ENCODE data around the gene COMMD10. TPM values are rescaled to one million over a fixed set of nuclear protein-coding genes. Genes with fewer than 3 reads are reported as not detected.

COMMD10 gene
- total and polyA plus RNA-seq, 4 donors, result 17.2 to 66.0 (median 24.7) TPM

DNA sequence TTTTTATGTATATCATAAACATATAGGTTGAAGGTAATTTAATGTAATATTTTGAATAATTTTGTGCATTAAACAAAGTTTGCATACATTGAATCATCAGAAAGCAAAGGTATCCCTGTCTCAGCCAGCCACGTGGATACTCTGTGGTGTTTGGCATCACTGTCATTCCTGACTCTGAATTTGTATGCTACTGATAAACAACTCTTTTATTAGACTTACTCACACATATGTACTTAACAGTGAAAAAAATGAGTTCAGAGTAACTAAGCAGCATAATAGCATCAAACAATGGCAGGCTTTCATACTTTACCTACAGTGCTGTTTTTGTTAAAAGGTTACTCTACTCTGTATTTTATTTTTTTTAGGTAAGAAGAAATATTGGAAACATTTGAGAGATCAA lies 171.9 kb downstream of the COMMD10 start:
- Histone ChIP-seq H3K9ac (ENCODE audit: insufficient read depth in 1 of 2, low read length in 2 of 2) (no peak overlapping the region), H3K36me3 (ENCODE audit: control insufficient read depth in 4 of 4, insufficient read depth in 4 of 4, low read length in 4 of 4) (no peaks in the 10 kb centered on the region), H3K9me3 (ENCODE audit: control insufficient read depth in 4 of 4, insufficient read depth in 3 of 4, low read length in 3 of 4) (no peaks in the 10 kb centered on the region), H3K27me3 (ENCODE audit: control insufficient read depth in 3 of 3, insufficient read depth in 3 of 3, low read length in 2 of 3) (peaks cover 0 to 2% (median 0%) of the 10 kb centered on the region in 3 donors), H3K4me1 (ENCODE audit: control insufficient read depth in 5 of 5, insufficient read depth in 5 of 5, low read length in 5 of 5) (no peaks in the 10 kb centered on the region), H3K4me3 (no peak overlapping the region), H3K27ac (ENCODE audit: low read depth in 1 of 2, low read length in 1 of 2) (no peak overlapping the region)
- WGBS, 2 donors, result 82 to 98% methylated on average over 1 of the region's 1 CpG
- DNase-seq, result no peak
- TF ChIP-seq, protein P1, sequence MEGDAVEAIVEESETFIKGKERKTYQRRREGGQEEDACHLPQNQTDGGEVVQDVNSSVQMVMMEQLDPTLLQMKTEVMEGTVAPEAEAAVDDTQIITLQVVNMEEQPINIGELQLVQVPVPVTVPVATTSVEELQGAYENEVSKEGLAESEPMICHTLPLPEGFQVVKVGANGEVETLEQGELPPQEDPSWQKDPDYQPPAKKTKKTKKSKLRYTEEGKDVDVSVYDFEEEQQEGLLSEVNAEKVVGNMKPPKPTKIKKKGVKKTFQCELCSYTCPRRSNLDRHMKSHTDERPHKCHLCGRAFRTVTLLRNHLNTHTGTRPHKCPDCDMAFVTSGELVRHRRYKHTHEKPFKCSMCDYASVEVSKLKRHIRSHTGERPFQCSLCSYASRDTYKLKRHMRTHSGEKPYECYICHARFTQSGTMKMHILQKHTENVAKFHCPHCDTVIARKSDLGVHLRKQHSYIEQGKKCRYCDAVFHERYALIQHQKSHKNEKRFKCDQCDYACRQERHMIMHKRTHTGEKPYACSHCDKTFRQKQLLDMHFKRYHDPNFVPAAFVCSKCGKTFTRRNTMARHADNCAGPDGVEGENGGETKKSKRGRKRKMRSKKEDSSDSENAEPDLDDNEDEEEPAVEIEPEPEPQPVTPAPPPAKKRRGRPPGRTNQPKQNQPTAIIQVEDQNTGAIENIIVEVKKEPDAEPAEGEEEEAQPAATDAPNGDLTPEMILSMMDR (IDR thresholded peaks at IDR 0.05; ENCODE audit: control extremely low read depth, extremely low read depth), result no peak
- no peak for ATAC-seq (ENCODE audit: insufficient read depth, low FRiP score)

DNA sequence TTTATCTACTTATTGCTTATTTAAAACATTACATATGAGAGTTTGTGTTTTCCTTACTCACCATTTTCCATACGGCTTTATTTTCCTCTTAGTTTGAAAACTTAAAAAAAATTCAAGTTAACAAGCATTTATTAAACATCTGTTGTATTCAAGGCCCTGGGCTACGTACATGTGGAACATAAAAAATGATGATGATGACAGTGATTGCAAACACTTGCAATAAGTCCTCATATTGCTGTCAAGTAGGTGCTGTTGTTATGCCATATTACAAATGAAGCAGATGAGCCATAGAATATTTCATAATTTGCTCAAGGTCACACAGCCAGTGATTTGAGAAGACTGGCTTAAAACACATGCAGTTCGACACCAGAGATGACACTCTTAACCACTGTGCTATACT lies 180.6 kb downstream of the COMMD10 start:
- no peak overlapping the region for H3K9ac ChIP-seq (ENCODE audit: insufficient read depth in 1 of 2, low read length in 2 of 2)
- no peaks in the 10 kb centered on the region for H3K36me3 ChIP-seq (ENCODE audit: control insufficient read depth in 4 of 4, insufficient read depth in 4 of 4, low read length in 4 of 4)
- H3K4me3 ChIP-seq, result no peak overlapping the region
- no peak for DNase-seq
- H3K9me3 ChIP-seq (ENCODE audit: control insufficient read depth in 4 of 4, insufficient read depth in 3 of 4, low read length in 3 of 4), result no peaks in the 10 kb centered on the region
- H3K27ac ChIP-seq (ENCODE audit: low read depth in 1 of 2, low read length in 1 of 2), result no peak overlapping the region
- ATAC-seq (ENCODE audit: insufficient read depth, low FRiP score), result no peak
- WGBS, 2 donors, result 92 to 97% methylated on average over 3 of the region's 3 CpGs
- H3K27me3 ChIP-seq (ENCODE audit: control insufficient read depth in 3 of 3, insufficient read depth in 3 of 3, low read length in 2 of 3), result no peaks in the 10 kb centered on the region
- no peaks in the 10 kb centered on the region for H3K4me1 ChIP-seq (ENCODE audit: control insufficient read depth in 5 of 5, insufficient read depth in 5 of 5, low read length in 5 of 5)
- TF ChIP-seq, protein P1 (IDR thresholded peaks at IDR 0.05; ENCODE audit: control extremely low read depth, extremely low read depth), result no peak

DNA sequence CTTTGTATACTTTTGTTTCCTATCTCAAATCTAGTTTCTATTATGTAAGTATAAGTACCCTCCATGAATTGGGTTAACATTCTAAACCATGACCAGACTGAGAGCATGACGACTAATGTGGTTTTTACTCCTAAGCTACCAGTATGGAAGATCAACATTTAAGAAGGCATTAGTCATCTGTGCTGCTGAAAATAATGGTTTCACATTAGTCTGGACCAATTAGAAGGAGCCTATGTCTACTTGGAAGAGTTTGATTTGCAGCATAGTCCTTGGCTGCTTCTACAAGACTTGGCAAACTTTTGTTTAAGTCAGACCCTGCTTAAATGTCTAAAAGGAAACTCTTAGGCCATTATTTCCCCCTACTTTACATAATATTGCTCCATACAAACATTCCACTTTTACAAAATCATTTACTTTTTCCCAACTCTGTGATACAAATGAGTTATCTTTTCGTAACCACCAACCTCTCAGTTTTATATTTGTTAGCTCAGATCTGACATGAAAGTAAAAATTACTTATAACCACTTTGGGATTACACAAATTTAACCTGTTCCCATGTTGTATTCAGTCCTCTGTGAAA lies 186.7 kb downstream of the COMMD10 start:
- ATAC-seq (ENCODE audit: insufficient read depth, low FRiP score) (no peak), DNase-seq (no peak)
- no peaks in the 10 kb centered on the region for H3K36me3 ChIP-seq (ENCODE audit: control insufficient read depth in 4 of 4, insufficient read depth in 4 of 4, low read length in 4 of 4)
- peaks cover 0 to 2% (median under 1%) of the 10 kb centered on the region in 4 donors for H3K9me3 ChIP-seq (ENCODE audit: control insufficient read depth in 4 of 4, insufficient read depth in 3 of 4, low read length in 3 of 4)
- H3K27ac ChIP-seq (ENCODE audit: low read depth in 1 of 2, low read length in 1 of 2), result no peak overlapping the region
- no peak overlapping the region for H3K9ac ChIP-seq (ENCODE audit: insufficient read depth in 1 of 2, low read length in 2 of 2)
- peaks cover 0 to 3% (median 0%) of the 10 kb centered on the region in 5 donors for H3K4me1 ChIP-seq (ENCODE audit: control insufficient read depth in 5 of 5, insufficient read depth in 5 of 5, low read length in 5 of 5)
- WGBS, 2 donors, result 66 to 89% methylated on average over 2 of the region's 2 CpGs
- no peaks in the 10 kb centered on the region for H3K27me3 ChIP-seq (ENCODE audit: control insufficient read depth in 3 of 3, insufficient read depth in 3 of 3, low read length in 2 of 3)
- no peak overlapping the region for H3K4me3 ChIP-seq
- TF ChIP-seq, protein P1 (IDR thresholded peaks at IDR 0.05; ENCODE audit: control extremely low read depth, extremely low read depth), result no peak
